AG08395 (cell line): Measurements from ENCODE around the gene PDXK.

ENCODE experiments used
- DNase-seq: peaks from one replicate; pipeline ENCODE4 v3.0.0; 2012; ENCODE audit warnings: mixed read lengths, low spot score

PDXK gene

DNA sequence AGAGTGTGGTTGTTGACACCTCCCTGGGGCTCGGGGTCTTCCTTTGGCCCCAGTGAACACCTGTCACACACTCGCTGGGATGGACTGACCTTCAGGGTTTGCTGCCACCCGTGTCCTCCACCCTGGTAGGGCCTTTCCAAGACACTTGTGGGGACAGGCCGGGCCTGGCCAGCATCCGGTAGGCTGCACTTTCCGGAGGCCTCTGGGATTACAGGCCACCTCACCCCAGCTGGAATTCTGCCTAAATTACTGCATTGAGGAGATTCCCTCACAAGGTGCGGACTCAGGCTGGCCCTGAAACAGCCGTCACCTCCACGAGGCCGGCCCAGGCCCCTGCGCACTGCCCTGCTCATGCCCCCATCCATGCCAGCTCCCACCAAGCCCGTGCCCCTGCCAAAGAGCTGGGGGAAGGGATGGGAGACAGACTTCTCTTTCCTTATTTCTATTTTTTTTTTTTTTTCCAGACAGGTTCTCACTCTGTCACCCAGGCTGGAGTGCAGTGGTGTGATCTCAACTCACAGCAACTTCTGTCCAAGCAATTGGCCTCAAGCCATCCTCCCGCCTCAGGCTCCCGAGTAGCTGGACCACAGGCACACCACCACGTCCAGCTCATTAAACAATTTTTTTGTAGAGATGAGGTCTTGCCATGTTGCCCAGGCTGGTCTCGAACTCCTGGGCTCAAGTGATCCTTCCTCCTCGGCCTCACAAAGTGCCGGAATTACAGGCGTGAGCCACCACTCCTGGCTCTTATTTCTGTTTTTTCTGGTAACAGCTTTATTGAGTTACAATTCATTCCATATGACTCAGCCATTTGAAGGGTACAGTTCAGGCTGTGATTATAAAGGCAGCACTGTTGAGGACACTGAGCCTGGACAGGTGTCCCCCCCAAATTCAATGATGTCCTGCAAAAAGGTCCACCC is 45.9 kb downstream of the PDXK start:
- DNase-seq = peak; percentile 37

DNA sequence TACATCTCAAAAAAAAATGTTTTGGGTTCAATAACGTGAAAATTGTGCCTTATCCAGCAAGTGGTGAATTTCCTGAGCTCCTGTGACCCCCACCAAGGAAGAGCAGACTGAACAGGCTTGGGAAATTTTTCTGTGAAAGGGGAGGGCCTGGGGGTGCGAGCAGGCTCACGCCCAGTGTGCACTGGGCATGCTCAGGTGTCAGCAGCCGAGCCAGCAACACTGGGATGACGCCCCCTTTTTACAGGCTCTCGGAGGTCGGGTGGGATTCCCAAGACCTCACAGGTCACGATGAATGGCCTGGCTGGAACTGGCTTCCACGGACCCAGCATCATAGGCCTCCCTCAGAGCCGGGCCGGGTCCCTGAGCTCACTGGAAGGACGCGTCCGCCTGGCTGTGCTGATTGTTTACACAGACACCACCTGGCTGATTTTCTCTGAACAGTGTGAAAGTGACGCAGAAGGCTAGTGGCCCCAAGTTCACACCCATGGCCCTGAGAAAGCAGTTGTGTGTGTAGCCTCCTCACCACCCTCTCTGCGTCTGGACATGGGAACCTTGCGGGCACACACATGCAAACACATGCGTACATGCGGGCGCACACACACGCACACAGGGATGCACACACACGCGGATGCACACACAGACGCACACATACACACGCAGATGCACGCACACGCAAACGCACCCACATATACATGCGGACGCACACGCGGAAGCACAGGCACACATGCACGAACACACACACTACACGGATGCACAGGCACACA is 48.0 kb downstream of the PDXK start:
- DNase-seq = no peak

GRCh38 chr21:43767498-43767983 is 48.6 kb downstream of the PDXK start:
- no peak for DNase-seq

- DNase-seq = peak; percentile 61
Measured at GRCh38 chr21:43767984-43768867, 49.3 kb downstream of the PDXK start.

GRCh38 chr21:43768868-43769167 is 49.9 kb downstream of the PDXK start:
- no peak for DNase-seq

GRCh38 chr21:43769325-43769958 is 50.5 kb downstream of the PDXK start:
- no peak for DNase-seq

DNA sequence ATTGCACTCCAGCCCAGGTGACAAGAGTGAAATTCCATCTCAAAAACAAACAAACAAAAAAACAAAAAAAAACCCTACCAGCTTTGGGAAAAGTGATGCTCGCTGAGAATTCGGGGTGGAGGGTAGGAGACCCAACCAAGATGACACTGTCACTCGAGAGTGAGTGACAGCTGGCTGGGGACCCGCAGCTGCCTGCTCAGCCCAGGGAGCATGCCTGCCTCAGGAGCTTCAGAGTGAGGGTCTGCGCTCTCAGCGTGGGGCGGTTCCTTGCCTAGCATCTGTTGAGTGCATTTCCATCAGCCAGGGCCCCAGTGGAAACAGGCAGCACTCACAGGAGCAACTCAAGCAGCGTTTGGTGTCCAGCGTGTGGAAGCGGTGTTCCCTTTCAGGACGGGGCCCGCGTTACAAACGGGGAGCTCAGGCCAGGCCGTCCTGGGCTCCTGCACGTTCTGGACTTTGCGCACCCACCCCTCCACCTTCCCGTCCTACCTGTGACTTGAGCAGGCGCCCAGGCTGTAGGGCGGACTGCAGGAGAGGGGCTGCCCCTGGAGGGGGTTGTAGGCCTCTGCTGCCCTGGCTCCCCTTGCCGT is 51.2 kb downstream of the PDXK start:
- DNase-seq = no peak

DNA sequence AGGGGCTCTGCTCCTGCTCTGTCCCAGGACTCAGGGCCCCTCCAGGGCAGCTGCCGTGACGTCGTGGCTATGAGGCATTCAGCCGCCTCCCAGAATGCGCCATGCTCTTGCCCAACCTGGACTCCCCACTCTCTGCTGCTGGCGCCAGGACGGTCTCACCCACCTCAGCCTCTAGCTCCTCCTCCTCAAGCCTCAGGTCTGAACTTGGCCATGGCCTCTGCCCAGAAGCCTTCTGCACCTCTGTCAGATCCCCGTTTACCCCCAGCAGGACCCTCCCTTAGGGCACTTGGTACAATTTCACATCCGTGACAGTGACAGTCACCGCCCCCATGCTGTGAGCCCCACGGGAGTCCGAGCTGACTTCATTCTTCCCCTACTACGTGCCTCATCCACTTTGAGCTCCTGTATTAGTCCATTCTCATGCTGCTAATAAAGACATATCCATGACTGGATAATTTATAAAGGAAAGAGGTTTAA is 52.3 kb downstream of the PDXK start:
- DNase-seq = no peak

DNA sequence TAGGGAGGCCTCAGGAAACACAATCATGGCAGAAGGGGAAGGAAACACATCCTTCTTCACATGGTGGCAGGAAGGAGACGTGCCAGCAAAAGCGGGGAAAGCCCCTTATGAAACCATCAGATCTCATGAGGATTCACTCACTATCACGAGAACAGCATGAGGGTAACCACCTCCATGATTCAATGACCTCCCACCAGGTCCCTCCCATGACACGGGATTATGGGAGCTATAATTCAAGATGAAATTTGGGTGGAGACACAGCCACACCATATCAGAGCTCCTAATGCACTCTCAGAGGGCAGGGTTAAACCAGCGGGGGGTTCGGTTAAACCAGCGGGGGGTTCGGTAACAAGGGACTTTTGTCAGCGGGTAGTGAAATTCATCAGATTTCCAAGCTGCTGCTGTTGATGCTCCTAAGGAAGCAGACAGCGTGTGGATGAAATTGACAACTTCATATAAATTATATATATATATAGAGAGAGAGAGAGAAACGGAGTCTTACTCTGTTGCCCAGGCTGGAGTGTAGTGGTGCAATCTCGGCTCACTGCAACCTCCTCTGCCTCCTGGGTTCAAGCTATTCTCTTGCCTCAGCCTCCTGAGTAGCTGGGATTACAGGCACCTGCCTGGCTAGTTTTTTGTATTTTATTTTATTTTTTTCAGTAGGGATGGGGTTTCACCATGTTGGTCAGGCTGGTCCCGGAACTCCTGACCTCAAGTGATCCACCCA is 52.9 kb downstream of the PDXK start:
- no peak for DNase-seq

DNA sequence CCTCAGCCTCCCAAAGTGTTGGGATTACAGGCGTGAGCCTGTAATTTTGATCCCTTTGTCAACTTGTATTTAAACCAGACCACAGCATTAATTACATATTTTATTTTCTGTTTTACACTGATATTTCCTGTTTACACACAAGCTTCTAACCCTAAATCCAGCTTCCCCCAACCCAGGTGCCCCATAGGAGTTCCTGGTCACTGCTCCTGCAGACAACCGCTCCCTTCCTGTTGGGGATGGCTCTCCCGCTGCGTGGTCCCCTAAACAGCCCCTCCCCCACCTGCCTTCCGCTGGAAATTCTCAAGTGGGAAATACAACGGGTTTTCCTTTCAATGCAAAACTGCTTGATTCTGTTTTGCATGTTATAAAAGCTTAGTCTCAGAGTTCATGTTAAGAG is 53.5 kb downstream of the PDXK start:
- DNase-seq = no peak

- no peak for DNase-seq
Measured at GRCh38 chr21:43774163-43774562, 55.2 kb downstream of the PDXK start.

DNA sequence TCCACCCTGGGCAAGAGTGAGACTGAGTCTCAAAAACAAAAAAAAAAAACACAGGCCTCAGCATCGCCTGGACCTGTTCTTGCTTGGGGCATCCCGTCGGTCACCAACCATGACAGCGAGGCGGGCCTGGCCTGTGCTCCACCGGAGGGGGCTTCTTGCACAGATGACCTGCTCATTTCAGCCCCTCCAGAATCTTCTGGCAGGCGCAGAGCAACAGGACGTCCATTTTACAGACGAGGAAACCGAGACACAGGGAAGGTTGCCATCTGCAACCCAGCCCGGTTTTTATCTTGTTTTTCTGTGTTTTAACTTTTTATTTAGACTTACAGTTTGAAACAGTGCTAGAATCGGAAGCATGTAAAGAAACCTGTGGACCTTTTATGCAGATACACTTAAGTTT is 56.3 kb downstream of the PDXK start:
- no peak for DNase-seq

GRCh38 chr21:43775795-43776430 is 57.0 kb downstream of the PDXK start, which contains the start of gene CSTB:
CSTB (minus strand) TSS chr21:43776308; CDS start chr21:43776269, 39 bp downstream.
- DNase-seq = peak; percentile 76

DNA sequence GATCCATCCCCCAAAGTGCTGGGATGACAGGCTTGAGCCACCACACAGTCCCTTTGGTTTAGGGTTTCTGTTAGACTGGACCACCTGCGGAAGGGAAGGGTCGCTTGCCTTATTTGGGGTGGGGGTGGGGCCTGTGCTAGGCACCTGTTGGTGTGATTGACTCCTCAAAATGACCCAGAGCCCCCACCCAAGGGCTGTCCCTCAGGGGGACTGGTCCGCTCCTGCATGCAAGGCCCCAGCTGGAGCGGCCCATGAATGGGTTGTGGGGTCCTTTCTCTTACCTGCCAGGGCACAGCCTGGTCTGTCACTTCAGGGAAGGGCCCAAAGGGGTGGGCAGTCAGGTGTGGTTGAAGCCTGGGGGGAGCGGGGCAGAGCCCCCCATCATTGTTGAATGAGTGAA is 59.0 kb downstream of the PDXK start:
- DNase-seq = no peak

- no peak for DNase-seq
Measured at GRCh38 chr21:43778469-43779335, 59.8 kb downstream of the PDXK start.

DNA sequence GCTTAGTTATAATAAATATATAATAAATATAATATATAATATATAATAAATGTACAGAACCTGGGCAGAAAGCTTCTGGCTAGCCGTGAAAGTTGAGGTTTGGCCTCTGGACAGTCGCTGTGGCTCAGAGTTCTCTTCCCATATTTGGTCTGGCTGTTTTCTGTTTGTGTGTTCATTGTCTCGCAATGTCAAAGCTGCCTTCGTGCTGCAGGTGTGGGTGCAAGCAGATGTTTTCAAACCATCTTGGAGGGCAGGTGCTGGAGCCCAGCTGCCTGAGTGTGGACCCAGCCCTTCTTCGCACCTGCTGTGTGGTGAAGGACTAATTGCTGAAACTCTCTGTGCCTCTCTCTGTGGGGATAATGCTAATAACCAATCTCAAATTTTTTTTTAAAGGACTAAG is 60.7 kb downstream of the PDXK start:
- no peak for DNase-seq

GRCh38 chr21:43781846-43782245 is 62.9 kb downstream of the PDXK start:
- DNase-seq = no peak

DNA sequence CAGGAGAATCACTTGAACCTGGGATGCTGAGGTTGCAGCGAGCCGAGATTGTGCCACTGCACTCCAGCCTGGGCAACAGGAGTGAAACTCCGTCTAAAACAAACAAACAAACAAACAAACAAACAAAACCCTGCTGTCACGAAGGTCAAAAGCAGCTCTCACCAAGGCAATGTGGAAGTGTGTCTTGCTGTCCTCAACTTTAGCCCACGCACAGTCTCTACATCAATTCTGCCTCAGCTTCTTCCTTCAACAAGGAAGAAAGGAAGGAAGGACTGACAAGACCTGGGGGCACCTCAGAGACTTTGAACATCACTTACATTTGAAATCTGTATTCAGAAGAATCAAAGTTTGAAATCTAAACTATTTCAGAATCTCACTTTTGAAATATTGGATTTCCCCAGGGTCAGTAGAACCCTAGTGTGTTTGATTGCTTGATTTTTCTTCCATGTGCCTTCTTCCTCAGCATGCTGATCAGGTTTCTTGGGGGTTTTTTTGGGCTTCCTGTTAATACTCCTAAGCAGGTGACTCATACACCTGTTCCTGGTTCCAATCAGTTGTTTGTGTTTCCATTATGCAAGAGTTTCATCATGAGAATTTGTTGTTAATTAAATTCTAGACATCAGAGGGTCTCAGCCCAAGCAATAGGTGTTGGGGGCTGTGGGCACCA is 63.6 kb downstream of the PDXK start:
- no peak for DNase-seq
